Mesenchymal stem cell (in vitro differentiated cells and primary cell): ENCODE measurements around the gene UBP1.

Experiments
- DNase-seq: peaks from one replicate; pipeline ENCODE4 v3.0.0-alpha.2; 2013
- H2AFZ ChIP-seq: one replicate; pipeline ENCODE4 v1.6.1; 2013; ENCODE audit warnings: low read depth, mild to moderate bottlenecking, control low read depth, inconsistent platforms, low read length, moderate library complexity
- H2AK5ac ChIP-seq: 2 replicates; pipeline ENCODE4 v1.6.1; 2013; ENCODE audit warnings: low read length, moderate library complexity, mild to moderate bottlenecking, inconsistent platforms; ENCODE audit not compliant: severe bottlenecking
- H2BK120ac ChIP-seq: one replicate; pipeline ENCODE4 v1.6.1; 2013; ENCODE audit warnings: low read depth, mild to moderate bottlenecking, inconsistent platforms, low read length, moderate library complexity
- H2BK12ac ChIP-seq, 2 experiments: one replicate each; pipeline ENCODE4 v1.6.1; 2013; ENCODE audit warnings: inconsistent platforms in 2 of 2, low read length in 2 of 2, mild to moderate bottlenecking in 2 of 2, moderate library complexity in 2 of 2, control low read depth in 1 of 2
- H2BK15ac ChIP-seq: one replicate; pipeline ENCODE4 v1.6.1; 2013; ENCODE audit warnings: mild to moderate bottlenecking, low read depth, inconsistent platforms; ENCODE audit not compliant: poor library complexity, severe bottlenecking
- H2BK5ac ChIP-seq: 2 replicates; pipeline ENCODE4 v1.6.1; 2013; ENCODE audit warnings: low read depth, mild to moderate bottlenecking, low read length, control low read depth, inconsistent platforms; ENCODE audit not compliant: poor library complexity, severe bottlenecking
- H3K14ac ChIP-seq, 2 experiments: one replicate each; pipeline ENCODE4 v1.6.1; 2013; ENCODE audit warnings: inconsistent platforms in 2 of 2, low read length in 2 of 2, control low read depth in 1 of 2, mild to moderate bottlenecking in 1 of 2, moderate library complexity in 1 of 2
- H3K18ac ChIP-seq, 2 experiments: one replicate each; pipeline ENCODE4 v1.6.1; 2013; ENCODE audit warnings: inconsistent platforms in 2 of 2, low read length in 2 of 2, control low read depth in 1 of 2, low read depth in 1 of 2, mild to moderate bottlenecking in 1 of 2
- H3K23ac ChIP-seq, 2 experiments: one replicate each; pipeline ENCODE4 v1.6.1; 2013; ENCODE audit warnings: inconsistent platforms in 2 of 2, low read length in 2 of 2, mild to moderate bottlenecking in 2 of 2, moderate library complexity in 2 of 2, control low read depth in 1 of 2
- H3K27ac ChIP-seq: 2 replicates; pipeline ENCODE4 v1.5.1; 2013; ENCODE audit warnings: mild to moderate bottlenecking, moderate library complexity, low read length, control low read depth, inconsistent platforms; ENCODE audit not compliant: poor library complexity, severe bottlenecking
- H3K27me3 ChIP-seq, 2 experiments: 2 replicates each; pipeline versions ENCODE4 v1.6.1 to v1.7.0; 2013; ENCODE audit warnings: low read length in 2 of 2, mild to moderate bottlenecking in 2 of 2, moderate library complexity in 2 of 2, control low read depth in 1 of 2, inconsistent platforms in 1 of 2; ENCODE audit not compliant: control insufficient read depth in 1 of 2, insufficient read depth in 1 of 2
- H3K36me3 ChIP-seq, 2 experiments: 2 replicates each; pipeline versions ENCODE4 v1.6.1 to v1.7.0; 2013; ENCODE audit warnings: low read length in 2 of 2, control low read depth in 1 of 2, inconsistent platforms in 1 of 2, low read depth in 1 of 2, mild to moderate bottlenecking in 1 of 2; ENCODE audit not compliant: insufficient read depth in 2 of 2, control insufficient read depth in 1 of 2
- H3K4ac ChIP-seq, 2 experiments: one replicate each; pipeline ENCODE4 v1.6.1; 2013; ENCODE audit warnings: inconsistent platforms in 2 of 2, low read length in 2 of 2, mild to moderate bottlenecking in 2 of 2, moderate library complexity in 2 of 2, control low read depth in 1 of 2, low read depth in 1 of 2
- H3K4me1 ChIP-seq: 2 replicates; pipeline ENCODE4 v1.6.1; 2013; ENCODE audit warnings: low read depth, low read length, control low read depth; ENCODE audit not compliant: control insufficient read depth, insufficient read depth
- H3K4me2 ChIP-seq: 2 replicates; pipeline ENCODE4 v1.6.1; 2013; ENCODE audit warnings: low read length, mild to moderate bottlenecking, inconsistent platforms; ENCODE audit not compliant: poor library complexity, severe bottlenecking
- H3K4me3 ChIP-seq, 2 experiments: 2 replicates each; pipeline versions ENCODE4 v1.5.1 to v1.7.0; 2013; ENCODE audit warnings: low read length in 2 of 2, mild to moderate bottlenecking in 2 of 2, control low read depth in 1 of 2, low read depth in 1 of 2; ENCODE audit not compliant: insufficient read depth in 1 of 2
- H3K79me1 ChIP-seq: replicated peaks from 2 replicates; pipeline ENCODE4 v1.6.1; 2013; ENCODE audit warnings: mild to moderate bottlenecking, control low read depth, low read length, inconsistent platforms; ENCODE audit not compliant: poor library complexity, severe bottlenecking
- H3K9ac ChIP-seq: 2 replicates; pipeline ENCODE4 v1.7.0; 2013; ENCODE audit warnings: mild to moderate bottlenecking, low read length, moderate library complexity
- H3K9me3 ChIP-seq: 2 replicates; pipeline ENCODE4 v1.7.0; 2013; ENCODE audit warnings: mild to moderate bottlenecking, low read length; ENCODE audit not compliant: control insufficient read depth
- H4K8ac ChIP-seq: one replicate; pipeline ENCODE4 v1.6.1; 2013; ENCODE audit warnings: inconsistent platforms, mild to moderate bottlenecking, low read length, moderate library complexity
- H4K91ac ChIP-seq: one replicate; pipeline ENCODE4 v1.6.1; 2013; ENCODE audit warnings: mild to moderate bottlenecking, low read length, inconsistent platforms
- WGBS: methylation state at CpG from one replicate; pipeline ENCODE4 v1.1.7; 2013; ENCODE audit warnings: mixed read lengths; 5-methylcytosine and 5-hydroxymethylcytosine counted together

UBP1 gene

DNA sequence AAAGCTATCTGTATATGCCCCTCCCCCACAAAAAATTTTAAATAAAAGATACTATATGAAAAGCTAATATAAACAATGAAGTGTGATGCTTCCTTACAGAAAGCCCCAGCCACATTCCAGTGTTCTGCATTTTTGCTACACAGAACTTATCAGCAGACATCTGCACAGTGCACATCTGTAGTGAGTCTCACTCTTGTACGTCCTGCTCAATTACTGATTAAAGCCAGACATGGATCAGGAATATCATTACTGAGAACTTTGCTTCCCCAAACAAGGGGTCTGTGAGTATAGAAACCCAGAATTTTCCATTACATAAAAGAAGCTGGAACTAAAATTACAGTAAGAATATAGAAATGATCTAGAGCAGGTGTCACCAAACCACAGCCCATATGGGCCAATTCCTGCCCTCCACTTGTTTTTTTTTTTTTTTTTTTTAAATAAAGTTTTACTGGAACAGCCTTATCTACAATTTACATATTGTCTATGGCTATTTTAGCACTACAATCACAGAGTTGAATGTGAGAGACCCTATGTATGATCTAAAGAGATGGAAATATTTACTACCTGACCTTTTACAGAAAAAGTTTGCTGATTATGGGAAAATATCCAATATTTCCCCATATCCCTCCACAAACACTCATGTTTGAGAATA is 45.7 kb downstream of the UBP1 start:
- Histone ChIP-seq H3K27ac (no peak overlapping the region), H3K79me1 (peaks cover 15% of the 10 kb centered on the region), H3K18ac (no peak overlapping the region), H4K91ac (no peak overlapping the region), H3K23ac (no peak overlapping the region), H4K8ac (no peak overlapping the region), H3K9me3 (no peaks in the 10 kb centered on the region), H2BK120ac (no peak overlapping the region), H2BK15ac (no peak overlapping the region), H3K27me3 (no peaks in the 10 kb centered on the region), H3K9ac (no peak overlapping the region), H2BK5ac (no peak overlapping the region), H3K36me3 (peaks cover 25 to 81% of the 10 kb centered on the region in 2 experiments), H3K4me2 (no peak overlapping the region), H2BK12ac (no peak overlapping the region), H2AFZ (no peak overlapping the region), H3K4me3 (no peak overlapping the region), H3K4ac (no peak overlapping the region), H3K14ac (no peak overlapping the region), H2AK5ac (no peak overlapping the region), H3K4me1 (peaks cover 8% of the 10 kb centered on the region)
- 82% methylated on average over 1 of the region's 1 CpG for WGBS
- peak; percentile 19 for DNase-seq

DNA sequence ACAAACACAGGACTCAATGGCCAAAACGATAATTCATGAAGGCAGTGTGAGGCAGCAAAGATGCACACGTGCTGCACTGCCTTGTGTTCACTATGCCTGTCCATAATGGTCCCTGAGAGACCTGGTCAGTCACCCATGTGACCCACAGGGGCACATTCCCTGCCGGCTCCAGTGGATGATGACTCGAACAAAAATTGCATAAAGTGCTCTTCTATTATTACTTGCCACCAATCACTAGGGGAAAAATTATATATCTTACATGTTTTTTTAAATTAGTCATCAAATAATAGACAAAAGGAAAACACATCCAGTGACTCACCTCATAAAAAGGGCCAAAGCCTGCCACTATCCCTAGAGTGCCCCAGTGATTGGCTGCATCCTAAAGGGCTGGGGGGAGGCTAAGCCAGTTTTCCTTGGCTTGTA is 47.5 kb downstream of the UBP1 start:
- H3K79me1 ChIP-seq, result peaks cover 13% of the 10 kb centered on the region
- WGBS, result 49% methylated on average over 2 of the region's 4 CpGs

DNA sequence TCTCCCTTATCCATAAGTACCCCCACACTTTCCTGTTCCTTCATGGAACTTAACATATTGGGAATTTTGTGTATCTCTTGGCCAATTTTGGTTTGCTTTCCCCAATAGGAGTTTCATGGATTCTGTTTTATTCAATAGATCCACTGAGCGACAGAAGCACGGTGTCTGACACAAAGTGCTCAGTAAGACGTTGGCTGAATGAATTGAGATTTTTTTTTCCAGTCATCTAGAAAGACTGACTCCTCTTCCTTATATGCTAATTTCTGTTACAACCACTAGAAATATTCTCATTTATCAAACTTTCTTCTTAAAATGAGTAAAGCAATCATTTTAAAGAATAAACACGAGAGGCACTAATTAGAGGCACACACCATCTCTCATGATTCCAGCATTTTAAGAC is 48.1 kb downstream of the UBP1 start:
- H3K4me2 ChIP-seq, result no peak overlapping the region
- no peak overlapping the region for H2AFZ ChIP-seq
- peaks cover 11% of the 10 kb centered on the region for H3K79me1 ChIP-seq
- DNase-seq, result no peak
- H2AK5ac ChIP-seq, result no peak overlapping the region
- H3K4me1 ChIP-seq, result peaks cover 8% of the 10 kb centered on the region
- no peak overlapping the region for H4K91ac ChIP-seq
- no peak overlapping the region for H3K4me3 ChIP-seq
- H3K27me3 ChIP-seq, result no peaks in the 10 kb centered on the region
- 98% methylated on average over 4 of the region's 4 CpGs for WGBS
- H3K36me3 ChIP-seq, result peaks cover 23 to 77% of the 10 kb centered on the region in 2 experiments
- H3K9ac ChIP-seq, result peak overlapping the region; percentile 12
- no peak overlapping the region for H2BK5ac ChIP-seq
- no peak overlapping the region for H2BK12ac ChIP-seq
- H2BK120ac ChIP-seq, result no peak overlapping the region
- H2BK15ac ChIP-seq, result no peak overlapping the region
- H3K18ac ChIP-seq, result no peak overlapping the region
- peak overlapping the region; percentile 52 for H3K27ac ChIP-seq
- H4K8ac ChIP-seq, result no peak overlapping the region
- H3K14ac ChIP-seq, result no peak overlapping the region
- no peak overlapping the region for H3K4ac ChIP-seq
- no peak overlapping the region for H3K23ac ChIP-seq
- H3K9me3 ChIP-seq, result no peaks in the 10 kb centered on the region

More for the DNA sequence above, 47.5 kb downstream of the UBP1 start:
- Histone ChIP-seq H3K14ac (no peak overlapping the region), H3K23ac (no peak overlapping the region), H2BK15ac (no peak overlapping the region), H2BK5ac (no peak overlapping the region), H3K9me3 (no peaks in the 10 kb centered on the region), H3K4me3 (no peak overlapping the region), H4K8ac (no peak overlapping the region), H2BK120ac (no peak overlapping the region), H3K9ac (peak overlapping the region; percentile 53), H3K36me3 (peaks cover 19 to 78% of the 10 kb centered on the region in 2 experiments), H3K4ac (no peak overlapping the region), H2AK5ac (no peak overlapping the region), H2BK12ac (no peak overlapping the region), H3K4me2 (no peak overlapping the region), H4K91ac (no peak overlapping the region), H2AFZ (no peak overlapping the region), H3K4me1 (peaks cover 8% of the 10 kb centered on the region), H3K27ac (peak overlapping the region; percentile 52), H3K18ac (peak overlapping the region in 1 of 2 experiments; percentile 56), H3K27me3 (no peaks in the 10 kb centered on the region)
- DNase-seq, result peak; percentile 59

DNA sequence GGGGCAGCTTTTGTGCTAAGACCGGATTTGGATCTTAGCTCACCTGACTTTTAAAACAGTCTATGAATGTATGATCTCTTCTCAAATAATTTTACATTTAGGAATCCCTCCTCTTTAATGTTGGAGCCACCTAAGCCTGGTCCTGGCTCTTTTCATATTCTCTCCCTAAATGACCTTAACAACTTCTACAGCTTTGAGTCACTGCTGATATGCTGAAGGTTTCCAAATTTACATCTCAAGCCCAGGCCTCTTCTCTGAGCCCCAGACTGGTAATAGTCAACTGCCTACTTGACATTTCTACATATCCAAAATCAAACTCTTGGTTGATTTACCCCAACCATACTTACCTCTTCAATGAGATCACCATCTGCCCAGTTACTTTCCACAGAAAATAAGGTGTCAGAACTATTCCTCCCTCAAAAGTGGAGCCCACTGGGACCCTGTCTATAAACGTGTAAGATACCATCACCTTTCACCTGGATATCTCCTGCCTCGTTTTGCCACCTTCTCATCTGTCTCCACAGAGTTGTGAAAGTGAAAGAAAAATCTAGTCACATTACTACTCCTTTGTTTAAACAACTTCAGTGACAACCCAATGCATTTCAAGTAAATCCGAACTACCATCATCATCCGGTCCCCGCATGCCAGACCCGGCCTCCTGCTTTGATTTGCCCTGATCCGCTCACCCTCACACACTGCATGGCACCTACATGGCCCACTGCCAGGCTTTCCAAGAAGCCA is 48.8 kb downstream of the UBP1 start:
- H3K9me3 ChIP-seq, result no peaks in the 10 kb centered on the region
- peaks cover 20 to 77% of the 10 kb centered on the region in 2 experiments for H3K36me3 ChIP-seq
- no peak overlapping the region for H2BK12ac ChIP-seq
- H4K8ac ChIP-seq, result peak overlapping the region; percentile 67
- no peak overlapping the region for H3K18ac ChIP-seq
- no peak for DNase-seq
- no peak overlapping the region for H4K91ac ChIP-seq
- H3K23ac ChIP-seq, result no peak overlapping the region
- no peak overlapping the region for H3K27ac ChIP-seq
- peak overlapping the region; percentile 65 for H2AK5ac ChIP-seq
- WGBS, result 94% methylated on average over 8 of the region's 8 CpGs
- H2AFZ ChIP-seq, result no peak overlapping the region
- no peak overlapping the region for H3K9ac ChIP-seq
- no peak overlapping the region for H2BK15ac ChIP-seq
- H3K4me1 ChIP-seq, result peaks cover 8% of the 10 kb centered on the region
- no peak overlapping the region for H2BK5ac ChIP-seq
- peaks cover 8% of the 10 kb centered on the region for H3K79me1 ChIP-seq
- H3K4me2 ChIP-seq, result no peak overlapping the region
- no peak overlapping the region for H2BK120ac ChIP-seq
- no peak overlapping the region for H3K14ac ChIP-seq
- no peak overlapping the region for H3K4ac ChIP-seq
- no peak overlapping the region for H3K4me3 ChIP-seq
- no peaks in the 10 kb centered on the region for H3K27me3 ChIP-seq
